Epithelial cell of proximal tubule (primary cell): ENCODE measurements around the gene DNAAF5. TPM values are rescaled to one million over a fixed set of nuclear protein-coding genes. Genes with fewer than 3 reads are reported as not detected.

ENCODE experiments used
- DNase-seq: peaks from one replicate; pipeline ENCODE4 v3.0.0-alpha.2; 2011; ENCODE audit warnings: low read depth
- H3K4me3 ChIP-seq: 2 replicates; pipeline ENCODE4 v1.5.1; 2011; ENCODE audit warnings: low read depth, mild to moderate bottlenecking, low read length
- CTCF ChIP-seq: conservative IDR thresholded peaks from 2 replicates; pipeline ENCODE4 v1.5.1; 2012; ENCODE audit warnings: low read depth, mild to moderate bottlenecking, low read length
- total RNA-seq: library from RNA; depleted of rRNA; stranded (reverse); fragments of >200 nt; gene quantifications from 2 replicates; pipeline ENCODE4 v1.2.3, GENCODE V29; 2015

The DNAAF5 gene
- total RNA-seq, 1 donor from 2014 or later: 64.1 TPM

DNA sequence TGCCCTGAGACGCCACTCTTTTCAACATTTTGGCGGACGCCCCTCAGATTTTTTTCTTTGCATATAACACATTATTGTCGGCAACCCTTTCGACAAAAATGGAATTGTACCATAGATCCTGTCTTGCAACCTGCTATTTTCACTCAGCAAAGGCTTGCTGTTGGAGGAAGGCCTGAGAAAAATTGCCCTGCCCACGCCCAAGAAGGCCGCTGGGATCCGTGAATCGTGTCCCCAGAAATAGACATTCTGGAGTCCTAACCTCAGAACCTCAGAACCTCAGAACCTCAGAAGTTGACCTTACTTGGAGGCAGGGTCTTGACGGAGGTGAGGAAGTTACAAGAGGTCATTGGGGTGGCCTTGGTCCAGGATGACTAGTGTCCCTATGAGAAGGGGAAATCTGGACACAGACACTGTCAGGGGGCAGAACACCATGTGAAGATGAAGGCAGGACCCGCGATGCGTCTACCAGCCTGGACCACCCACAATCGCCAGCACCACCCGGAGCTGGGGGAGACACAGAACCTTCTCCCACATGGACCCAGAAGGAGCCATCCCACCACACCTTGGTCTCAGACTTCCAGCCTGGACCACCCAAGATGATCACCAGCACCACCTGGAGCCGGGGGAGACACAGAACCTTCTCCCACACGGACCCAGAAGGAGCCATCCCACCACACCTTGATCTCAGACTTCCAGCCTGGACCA lies 19.1 kb upstream of the DNAAF5 start:
- TF ChIP-seq CTCF: no peak
- DNase-seq: no peak
- no peak overlapping the region for H3K4me3 ChIP-seq

DNA sequence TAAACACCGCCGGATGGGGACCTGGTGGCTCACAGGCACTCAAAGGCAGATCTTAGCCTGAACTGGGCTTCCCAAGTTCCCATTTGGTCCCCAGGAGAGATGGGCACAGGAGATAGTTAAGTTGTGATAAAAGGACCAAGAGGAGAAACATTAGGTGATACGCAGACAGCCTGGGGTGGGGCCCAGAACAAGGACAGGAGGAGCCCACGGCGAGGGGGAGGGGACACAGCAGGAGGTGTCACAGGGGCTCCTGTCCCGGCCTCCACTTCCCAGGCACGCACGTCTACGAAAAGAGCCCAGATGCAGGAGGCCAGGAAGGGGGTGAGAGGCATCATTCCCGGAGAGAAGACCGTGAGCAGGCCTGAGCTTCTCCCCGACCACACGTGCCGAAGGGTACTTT lies 16.3 kb upstream of the DNAAF5 start:
- no peak for TF ChIP-seq CTCF
- DNase-seq: no peak
- H3K4me3 ChIP-seq: no peak overlapping the region

- H3K4me3 ChIP-seq: no peak overlapping the region
- no peak for DNase-seq
- TF ChIP-seq CTCF: no peak
Measured at GRCh38 chr7:711093-711921, 15.2 kb upstream of the DNAAF5 start.

GRCh38 chr7:711922-712380 lies 14.5 kb upstream of the DNAAF5 start:
- no peak for DNase-seq
- TF ChIP-seq CTCF: no peak
- H3K4me3 ChIP-seq: peak overlapping the region; percentile 23

GRCh38 chr7:712381-713138 lies 13.9 kb upstream of the DNAAF5 start:
- peak overlapping the region; percentile 23 for H3K4me3 ChIP-seq
- DNase-seq: no peak
- TF ChIP-seq CTCF: no peak

DNA sequence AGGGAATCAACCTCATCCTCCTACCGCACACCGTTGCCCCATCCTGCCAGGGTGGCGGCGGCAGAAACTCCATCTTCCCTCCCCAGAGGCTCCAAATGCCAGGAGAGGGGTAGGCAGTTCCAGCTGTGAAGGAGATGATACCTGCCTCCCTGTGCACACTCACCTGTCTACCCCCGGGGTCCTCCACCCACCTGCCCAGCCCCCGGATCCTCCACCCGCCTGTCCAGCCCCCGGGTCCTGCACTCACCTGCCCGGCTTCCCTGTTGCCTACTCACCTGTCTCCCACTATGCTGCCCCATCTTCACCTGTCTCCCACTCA lies 13.4 kb upstream of the DNAAF5 start:
- H3K4me3 ChIP-seq: no peak overlapping the region
- TF ChIP-seq CTCF: no peak
- no peak for DNase-seq
